DND-41 (cell line): ENCODE data around the gene LRP6.

Experiments
- EZH2 ChIP-seq: IDR thresholded peaks from 3 replicates; pipeline ENCODE4 v1.6.1; 2012; ENCODE audit warnings: borderline replicate concordance, low read depth, mild to moderate bottlenecking, moderate library complexity, low read length, inconsistent platforms; ENCODE audit not compliant: severe bottlenecking
- TF ChIP-seq, protein P1 (sequence below): IDR thresholded peaks from 2 replicates; pipeline ENCODE4 v1.5.1; 2012; ENCODE audit warnings: borderline replicate concordance, low read length, moderate library complexity, mild to moderate bottlenecking; ENCODE audit not compliant: poor library complexity, severe bottlenecking; ENCODE audit errors: extremely low read depth

DNA sequence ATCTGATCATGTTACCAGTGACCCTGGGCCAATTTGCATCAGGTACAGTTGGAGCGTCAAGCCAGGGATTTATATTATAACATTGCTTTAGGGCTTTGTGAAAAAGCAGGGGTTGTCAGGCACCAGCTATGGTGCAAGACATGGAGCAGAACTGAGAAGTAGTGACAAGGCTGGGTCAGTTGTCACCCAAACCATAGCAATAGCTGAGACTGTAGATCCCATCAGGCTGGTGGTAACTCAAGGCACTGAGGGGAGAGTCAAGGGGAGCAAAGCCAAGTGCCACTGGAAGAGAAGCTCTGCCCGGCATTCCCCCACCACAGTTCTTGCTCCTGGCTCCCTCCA is 179.2 kb downstream of the LRP6 start:
- TF ChIP-seq, protein P1, sequence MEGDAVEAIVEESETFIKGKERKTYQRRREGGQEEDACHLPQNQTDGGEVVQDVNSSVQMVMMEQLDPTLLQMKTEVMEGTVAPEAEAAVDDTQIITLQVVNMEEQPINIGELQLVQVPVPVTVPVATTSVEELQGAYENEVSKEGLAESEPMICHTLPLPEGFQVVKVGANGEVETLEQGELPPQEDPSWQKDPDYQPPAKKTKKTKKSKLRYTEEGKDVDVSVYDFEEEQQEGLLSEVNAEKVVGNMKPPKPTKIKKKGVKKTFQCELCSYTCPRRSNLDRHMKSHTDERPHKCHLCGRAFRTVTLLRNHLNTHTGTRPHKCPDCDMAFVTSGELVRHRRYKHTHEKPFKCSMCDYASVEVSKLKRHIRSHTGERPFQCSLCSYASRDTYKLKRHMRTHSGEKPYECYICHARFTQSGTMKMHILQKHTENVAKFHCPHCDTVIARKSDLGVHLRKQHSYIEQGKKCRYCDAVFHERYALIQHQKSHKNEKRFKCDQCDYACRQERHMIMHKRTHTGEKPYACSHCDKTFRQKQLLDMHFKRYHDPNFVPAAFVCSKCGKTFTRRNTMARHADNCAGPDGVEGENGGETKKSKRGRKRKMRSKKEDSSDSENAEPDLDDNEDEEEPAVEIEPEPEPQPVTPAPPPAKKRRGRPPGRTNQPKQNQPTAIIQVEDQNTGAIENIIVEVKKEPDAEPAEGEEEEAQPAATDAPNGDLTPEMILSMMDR, result no peak
- no peak for TF ChIP-seq EZH2
